ENCODE measurements around the gene HSPBP1.

DNA sequence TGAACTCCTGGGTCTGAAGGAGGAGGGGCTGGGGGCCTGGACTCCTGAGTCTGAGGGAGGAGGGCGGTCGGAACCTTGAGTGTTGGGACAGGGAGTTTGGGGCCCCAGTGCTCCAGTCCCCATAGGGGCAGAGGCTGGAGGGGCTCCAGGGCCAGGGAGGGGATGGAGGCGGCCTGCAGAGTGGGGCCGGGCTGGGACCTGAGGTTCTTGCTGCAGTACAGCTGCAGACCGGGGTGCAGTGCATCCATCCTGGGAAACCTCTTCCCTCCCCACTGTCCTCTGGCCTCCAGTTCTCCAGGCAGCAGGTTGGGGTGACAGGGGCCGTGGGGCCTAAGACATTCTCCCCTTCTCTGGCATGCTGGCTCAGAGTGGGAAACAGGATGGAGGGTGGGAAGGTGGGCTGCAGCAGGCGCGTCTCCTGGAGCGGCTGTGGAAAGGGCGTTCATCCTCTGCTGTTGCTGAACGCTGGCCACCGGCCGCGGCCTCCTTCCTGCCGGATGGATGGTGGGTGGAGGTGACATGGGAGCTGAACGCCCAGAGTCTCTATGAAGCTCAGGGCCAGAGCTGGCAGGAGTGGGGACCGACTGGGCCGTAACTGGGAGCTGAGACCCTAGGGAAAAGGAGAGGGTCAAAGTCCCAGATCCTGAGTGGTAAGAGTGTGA is 5.5 kb upstream of the HSPBP1 start:
- TF ChIP-seq, protein P1, sequence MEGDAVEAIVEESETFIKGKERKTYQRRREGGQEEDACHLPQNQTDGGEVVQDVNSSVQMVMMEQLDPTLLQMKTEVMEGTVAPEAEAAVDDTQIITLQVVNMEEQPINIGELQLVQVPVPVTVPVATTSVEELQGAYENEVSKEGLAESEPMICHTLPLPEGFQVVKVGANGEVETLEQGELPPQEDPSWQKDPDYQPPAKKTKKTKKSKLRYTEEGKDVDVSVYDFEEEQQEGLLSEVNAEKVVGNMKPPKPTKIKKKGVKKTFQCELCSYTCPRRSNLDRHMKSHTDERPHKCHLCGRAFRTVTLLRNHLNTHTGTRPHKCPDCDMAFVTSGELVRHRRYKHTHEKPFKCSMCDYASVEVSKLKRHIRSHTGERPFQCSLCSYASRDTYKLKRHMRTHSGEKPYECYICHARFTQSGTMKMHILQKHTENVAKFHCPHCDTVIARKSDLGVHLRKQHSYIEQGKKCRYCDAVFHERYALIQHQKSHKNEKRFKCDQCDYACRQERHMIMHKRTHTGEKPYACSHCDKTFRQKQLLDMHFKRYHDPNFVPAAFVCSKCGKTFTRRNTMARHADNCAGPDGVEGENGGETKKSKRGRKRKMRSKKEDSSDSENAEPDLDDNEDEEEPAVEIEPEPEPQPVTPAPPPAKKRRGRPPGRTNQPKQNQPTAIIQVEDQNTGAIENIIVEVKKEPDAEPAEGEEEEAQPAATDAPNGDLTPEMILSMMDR (CRISPR knock-in tag; IDR thresholded peaks at IDR 0.05), result no peak
- TF ChIP-seq FOXK2 (IDR thresholded peaks at IDR 0.05), result no peak

All from HepG2 (cell line).